ENCODE data around the gene ZNF12.
A peak's percentile ranks its signal among the peaks of the same experiment; 100 is the strongest.

ZNF12 gene

DNA sequence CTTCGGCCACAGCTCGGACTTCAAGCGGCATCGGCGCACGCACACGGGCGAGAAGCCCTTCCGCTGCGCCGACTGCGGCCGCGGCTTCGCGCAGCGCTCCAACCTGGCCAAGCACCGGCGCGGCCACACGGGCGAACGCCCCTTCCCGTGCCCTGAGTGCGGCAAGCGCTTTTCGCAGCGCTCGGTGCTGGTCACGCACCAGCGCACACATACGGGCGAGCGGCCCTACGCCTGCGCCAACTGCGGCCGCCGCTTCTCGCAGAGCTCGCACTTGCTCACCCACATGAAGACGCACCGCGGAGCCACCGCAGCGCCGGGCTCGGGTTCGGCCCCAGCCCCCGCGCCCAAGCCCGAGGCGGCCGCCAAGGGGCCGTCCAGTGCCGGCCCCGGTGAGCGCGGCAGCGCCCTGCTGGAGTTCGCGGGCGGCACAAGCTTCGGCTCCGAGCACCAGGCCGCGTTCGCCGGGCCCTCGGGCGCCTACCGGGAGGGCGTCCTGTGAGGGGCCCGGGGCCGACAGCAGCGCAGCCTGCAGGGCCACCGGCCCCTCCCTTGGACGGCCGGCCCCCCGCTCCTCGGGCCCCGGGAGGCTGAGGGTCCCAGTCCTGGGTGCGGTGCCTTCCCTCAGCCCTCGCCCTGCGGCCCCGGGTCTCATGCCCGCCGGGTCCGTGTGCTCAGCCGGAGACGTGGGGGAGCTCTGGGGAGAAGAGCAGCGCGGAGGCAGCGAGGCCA, 52.5 kb downstream of the ZNF12 start:
- peak; percentile 26 for ATAC-seq
- Mint-ChIP-seq H3K4me1 (peaks cover 16% of the 10 kb centered on the region), H3K9me3 (peaks cover 0 to 9% of the 10 kb centered on the region in 2 donors), H3K4me3 (no peak overlapping the region), H3K27ac (no peak overlapping the region), H3K27me3 (no peaks in the 10 kb centered on the region)
- DNase-seq, result no peak

- H3K27me3 Mint-ChIP-seq, result no peaks in the 10 kb centered on the region
- DNase-seq (no peak), ATAC-seq (peak; percentile 51)
- H3K9me3 Mint-ChIP-seq, result peaks cover 0 to 9% of the 10 kb centered on the region in 2 donors
- no peak overlapping the region for H3K4me3 Mint-ChIP-seq
- no peak overlapping the region for H3K27ac Mint-ChIP-seq
- H3K4me1 Mint-ChIP-seq, result peaks cover 6% of the 10 kb centered on the region
These were observed 53.4 kb downstream of the ZNF12 start for GRCh38 chr7:6653071-6654003.

DNA sequence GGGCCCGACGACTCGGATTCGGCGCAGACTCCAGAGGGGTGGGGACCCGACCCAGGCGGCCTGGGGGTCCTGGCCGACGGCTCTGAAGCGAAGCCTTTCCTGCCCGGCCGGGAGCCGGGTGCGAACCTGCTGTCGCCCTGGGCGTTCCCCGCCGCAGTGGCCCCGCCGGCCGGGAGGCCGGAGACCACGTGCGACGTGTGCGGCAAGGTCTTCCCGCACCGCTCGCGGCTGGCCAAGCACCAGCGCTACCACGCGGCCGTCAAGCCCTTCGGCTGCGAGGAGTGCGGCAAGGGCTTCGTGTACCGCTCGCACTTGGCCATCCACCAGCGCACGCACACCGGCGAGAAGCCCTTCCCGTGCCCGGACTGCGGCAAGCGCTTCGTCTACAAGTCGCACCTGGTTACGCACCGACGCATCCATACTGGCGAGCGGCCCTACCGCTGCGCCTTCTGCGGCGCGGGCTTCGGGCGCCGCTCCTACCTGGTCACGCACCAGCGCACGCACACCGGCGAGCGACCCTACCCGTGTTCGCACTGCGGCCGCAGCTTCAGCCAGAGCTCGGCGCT, 54.2 kb downstream of the ZNF12 start:
- Mint-ChIP-seq H3K27ac (no peak overlapping the region), H3K4me3 (no peak overlapping the region), H3K4me1 (no peaks in the 10 kb centered on the region), H3K9me3 (peaks cover 0 to 9% of the 10 kb centered on the region in 2 donors), H3K27me3 (no peaks in the 10 kb centered on the region)
- DNase-seq (no peak), ATAC-seq (no peak)

DNA sequence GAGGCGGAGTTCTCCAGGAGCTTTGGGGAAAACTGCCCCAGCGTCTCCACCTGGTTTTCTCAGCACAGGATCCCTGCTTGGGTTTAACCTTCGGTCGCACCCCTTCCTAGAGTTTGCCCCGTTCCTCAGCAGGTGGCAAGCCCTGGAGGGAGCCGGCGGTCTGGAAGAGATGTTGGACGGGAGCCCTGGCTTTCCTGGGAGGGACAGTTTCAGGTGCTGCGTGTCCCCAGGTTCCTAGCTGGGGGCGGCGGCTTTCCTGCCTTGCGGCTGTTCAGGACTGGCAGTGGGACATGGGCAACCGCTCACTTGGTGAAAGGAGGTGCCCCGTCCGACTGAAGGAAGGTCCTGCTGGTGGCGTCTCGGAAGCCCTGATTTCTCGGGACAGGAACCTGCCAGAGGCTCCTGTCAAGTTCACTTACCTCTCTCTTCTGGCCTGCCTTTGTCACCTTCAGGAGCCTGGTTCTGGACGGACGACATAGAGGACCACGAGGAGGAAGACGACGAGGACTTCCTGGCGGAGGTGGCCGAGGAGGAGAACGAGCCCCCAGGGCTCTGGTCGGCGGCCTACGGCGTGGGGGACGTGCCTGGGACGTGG, 54.8 kb downstream of the ZNF12 start:
- H3K27me3 Mint-ChIP-seq, result no peaks in the 10 kb centered on the region
- ATAC-seq (no peak), DNase-seq (no peak)
- H3K4me3 Mint-ChIP-seq, result no peak overlapping the region
- no peaks in the 10 kb centered on the region for H3K4me1 Mint-ChIP-seq
- no peak overlapping the region for H3K27ac Mint-ChIP-seq
- H3K9me3 Mint-ChIP-seq, result peaks cover 0 to 9% of the 10 kb centered on the region in 2 donors

DNA sequence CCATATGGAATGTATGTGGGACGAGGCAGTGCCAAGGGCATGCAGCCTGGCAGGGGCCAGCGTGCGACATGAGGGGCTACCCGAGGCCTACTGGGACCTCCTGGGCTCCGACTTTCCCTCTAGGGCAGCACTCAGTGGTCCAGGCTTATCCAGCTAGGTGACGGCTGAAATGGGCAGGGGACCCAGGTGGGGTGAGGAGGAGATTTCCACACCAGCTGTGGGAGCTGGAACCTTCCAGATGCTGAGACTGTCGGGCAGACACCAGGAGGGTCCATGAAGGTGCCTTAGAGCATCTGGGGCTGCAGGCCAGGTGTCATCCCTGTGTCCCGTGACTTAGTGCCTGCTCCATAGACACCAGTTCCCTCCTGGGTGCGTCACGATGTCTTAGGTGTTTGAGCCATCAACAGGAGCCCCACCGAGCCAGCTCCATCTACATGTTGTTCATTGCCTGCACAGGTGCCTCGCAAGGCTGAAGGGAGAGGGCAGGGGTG, 56.2 kb downstream of the ZNF12 start:
- DNase-seq (no peak), ATAC-seq (no peak)
- Mint-ChIP-seq H3K4me1 (no peaks in the 10 kb centered on the region), H3K9me3 (peaks cover 0 to 9% of the 10 kb centered on the region in 2 donors), H3K27ac (peak overlapping the region in 1 of 2 donors; percentile 74), H3K4me3 (no peak overlapping the region), H3K27me3 (no peaks in the 10 kb centered on the region)

DNA sequence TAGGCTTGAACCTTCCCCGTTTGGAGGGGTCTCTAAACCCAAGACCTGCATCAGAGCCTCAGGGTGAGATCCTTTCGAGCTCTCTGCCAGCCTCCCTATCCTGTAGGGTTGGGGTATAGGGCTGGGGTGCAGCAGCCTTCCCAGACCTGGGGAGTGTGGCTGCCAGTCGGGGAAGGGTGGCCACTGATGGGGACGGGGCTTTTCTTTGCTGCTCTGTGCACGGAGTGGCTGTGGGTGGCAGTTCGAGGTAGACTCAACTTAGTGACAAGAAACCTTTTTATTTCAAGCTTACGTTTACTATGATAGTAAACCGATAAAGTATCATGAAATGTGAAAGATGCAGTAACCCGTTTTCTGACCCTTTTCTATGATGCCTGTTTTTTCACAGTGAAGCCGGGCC, 56.7 kb downstream of the ZNF12 start:
- Mint-ChIP-seq H3K4me1 (no peaks in the 10 kb centered on the region), H3K27ac (no peak overlapping the region), H3K4me3 (no peak overlapping the region)

GRCh38 chr7:6649241-6649961, 57.3 kb downstream of the ZNF12 start:
- no peak overlapping the region for H3K4me3 Mint-ChIP-seq
- DNase-seq, result no peak
- no peaks in the 10 kb centered on the region for H3K4me1 Mint-ChIP-seq
- H3K27ac Mint-ChIP-seq, result no peak overlapping the region
- H3K27me3 Mint-ChIP-seq, result no peaks in the 10 kb centered on the region
- H3K9me3 Mint-ChIP-seq, result peaks cover 0 to 9% of the 10 kb centered on the region in 2 donors
- no peak for ATAC-seq

More for the DNA sequence above, 56.7 kb downstream of the ZNF12 start:
- H3K27me3 Mint-ChIP-seq, result no peaks in the 10 kb centered on the region
- DNase-seq, result no peak
- no peak for ATAC-seq
- H3K9me3 Mint-ChIP-seq, result peaks cover 0 to 9% of the 10 kb centered on the region in 2 donors

DNA sequence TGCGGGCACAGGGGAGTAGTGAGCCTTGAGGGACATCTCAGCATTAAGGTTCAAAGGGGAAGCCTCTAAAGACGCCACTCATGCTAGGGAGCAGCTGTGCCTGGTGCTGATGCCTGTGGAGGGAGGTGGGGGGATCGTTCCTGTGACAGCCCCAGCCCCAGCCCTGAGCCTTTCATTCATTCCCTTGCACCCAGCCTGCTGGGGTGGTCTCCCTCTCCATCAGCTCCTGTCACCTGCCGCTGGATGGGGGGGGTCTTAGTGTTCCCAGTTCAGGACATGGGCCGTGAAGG, 58.0 kb downstream of the ZNF12 start:
- H3K9me3 Mint-ChIP-seq, result peaks cover 0 to 9% of the 10 kb centered on the region in 2 donors
- no peak for ATAC-seq
- no peak overlapping the region for H3K27ac Mint-ChIP-seq
- DNase-seq, result no peak
- no peaks in the 10 kb centered on the region for H3K4me1 Mint-ChIP-seq
- H3K27me3 Mint-ChIP-seq, result no peaks in the 10 kb centered on the region
- H3K4me3 Mint-ChIP-seq, result no peak overlapping the region

DNA sequence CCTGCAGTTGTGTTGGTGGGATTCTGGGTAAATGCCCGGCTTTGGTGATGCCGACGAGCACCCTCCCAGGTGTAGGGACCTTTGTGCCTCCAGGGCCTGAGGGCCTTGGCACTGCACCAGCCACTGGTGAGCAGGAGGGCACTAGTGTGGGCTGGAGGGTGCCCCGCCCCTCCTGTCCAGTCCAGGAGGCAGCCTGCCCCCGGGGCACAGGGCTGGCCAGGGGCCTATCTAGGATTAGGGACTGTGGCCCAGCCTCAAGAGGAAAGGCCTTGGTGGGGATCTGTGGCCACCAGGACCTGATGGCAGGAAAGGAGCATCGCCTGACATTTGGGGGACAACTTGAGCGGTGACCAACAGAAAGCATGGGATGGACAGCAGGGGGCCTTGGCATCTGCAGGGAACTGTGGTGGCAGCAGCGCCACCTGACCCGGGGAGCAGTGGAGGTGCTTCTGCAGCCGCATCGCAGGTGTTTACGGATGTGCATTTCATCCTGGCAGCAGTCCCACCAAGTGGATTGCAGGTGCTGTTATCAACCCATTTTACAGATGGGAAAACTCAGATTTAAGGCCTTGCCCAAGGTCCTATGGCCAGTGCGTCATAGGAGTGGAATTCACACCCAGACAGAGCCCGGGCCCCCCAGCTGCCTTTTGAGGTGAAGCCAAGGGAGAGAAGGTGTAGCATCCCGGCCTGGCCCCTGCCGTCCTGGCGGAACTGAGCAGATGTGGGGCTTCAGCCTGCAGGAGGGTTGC, 58.5 kb downstream of the ZNF12 start:
- no peak for DNase-seq
- ATAC-seq, result no peak

DNA sequence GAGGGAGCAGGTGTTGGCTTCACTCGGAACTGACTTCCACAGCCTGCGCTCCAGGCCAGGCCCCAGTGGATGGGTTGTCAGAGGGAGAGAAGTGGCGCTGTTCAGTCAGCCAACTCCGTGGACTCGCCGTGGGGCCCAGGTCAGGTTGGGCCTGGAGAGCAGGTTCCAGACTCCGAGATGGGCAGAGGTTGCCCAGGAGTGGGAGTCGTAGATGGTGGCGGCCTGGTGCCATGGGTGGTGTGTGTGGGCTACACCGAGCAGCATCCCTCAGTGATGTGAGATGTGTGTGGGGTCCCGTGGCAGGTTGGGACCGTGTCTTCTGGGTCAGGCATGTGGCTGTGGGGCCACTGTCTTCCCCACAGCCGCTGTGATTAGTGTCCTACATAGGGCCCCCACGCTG, 59.2 kb downstream of the ZNF12 start:
- H3K27me3 Mint-ChIP-seq, result no peaks in the 10 kb centered on the region
- no peak for DNase-seq
- H3K27ac Mint-ChIP-seq, result no peak overlapping the region
- no peaks in the 10 kb centered on the region for H3K4me1 Mint-ChIP-seq
- no peak overlapping the region for H3K4me3 Mint-ChIP-seq
- peaks cover 0 to 9% of the 10 kb centered on the region in 2 donors for H3K9me3 Mint-ChIP-seq
- no peak for ATAC-seq

More for the DNA sequence above, 58.5 kb downstream of the ZNF12 start:
- Mint-ChIP-seq H3K9me3 (peaks cover 0 to 9% of the 10 kb centered on the region in 2 donors), H3K27me3 (no peaks in the 10 kb centered on the region), H3K4me1 (no peaks in the 10 kb centered on the region), H3K27ac (peak overlapping the region in 1 of 2 donors; percentile 5), H3K4me3 (no peak overlapping the region)

DNA sequence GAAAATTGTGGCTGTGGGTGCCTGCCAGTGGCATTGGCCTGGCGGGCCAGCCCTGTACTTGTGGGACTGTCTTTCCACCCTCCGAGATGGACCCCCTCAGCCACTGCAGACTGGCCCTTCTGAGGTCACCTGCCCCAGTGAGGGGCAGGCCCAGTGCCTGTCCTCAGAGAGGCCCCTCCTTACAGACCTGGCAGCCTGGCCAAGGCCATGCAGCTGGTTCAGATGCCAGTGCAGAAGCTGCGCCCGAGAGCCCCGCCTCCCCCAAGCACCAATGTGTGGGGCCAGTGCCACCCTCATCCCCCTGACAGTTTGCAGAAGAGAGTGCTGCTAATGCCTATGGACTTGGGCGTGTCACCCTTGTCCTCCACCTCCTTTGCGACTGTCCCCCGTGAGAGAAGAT, 59.7 kb downstream of the ZNF12 start:
- ATAC-seq (peak; percentile 8), DNase-seq (no peak)
- H3K4me3 Mint-ChIP-seq, result no peak overlapping the region
- peaks cover 4% of the 10 kb centered on the region for H3K4me1 Mint-ChIP-seq
- H3K9me3 Mint-ChIP-seq, result peaks cover 0 to 9% of the 10 kb centered on the region in 2 donors
- no peaks in the 10 kb centered on the region for H3K27me3 Mint-ChIP-seq
- H3K27ac Mint-ChIP-seq, result peak overlapping the region in 1 of 2 donors; percentile 27

GRCh38 chr7:6646465-6646864, 60.3 kb downstream of the ZNF12 start:
- Mint-ChIP-seq H3K9me3 (peaks cover 0 to 9% of the 10 kb centered on the region in 2 donors), H3K27me3 (no peaks in the 10 kb centered on the region), H3K27ac (peak overlapping the region in 1 of 2 donors; percentile 91), H3K4me1 (peaks cover 9% of the 10 kb centered on the region), H3K4me3 (no peak overlapping the region)
- DNase-seq (no peak), ATAC-seq (no peak)

GRCh38 chr7:6644728-6645127, 62.0 kb downstream of the ZNF12 start:
- DNase-seq, result no peak

DNA sequence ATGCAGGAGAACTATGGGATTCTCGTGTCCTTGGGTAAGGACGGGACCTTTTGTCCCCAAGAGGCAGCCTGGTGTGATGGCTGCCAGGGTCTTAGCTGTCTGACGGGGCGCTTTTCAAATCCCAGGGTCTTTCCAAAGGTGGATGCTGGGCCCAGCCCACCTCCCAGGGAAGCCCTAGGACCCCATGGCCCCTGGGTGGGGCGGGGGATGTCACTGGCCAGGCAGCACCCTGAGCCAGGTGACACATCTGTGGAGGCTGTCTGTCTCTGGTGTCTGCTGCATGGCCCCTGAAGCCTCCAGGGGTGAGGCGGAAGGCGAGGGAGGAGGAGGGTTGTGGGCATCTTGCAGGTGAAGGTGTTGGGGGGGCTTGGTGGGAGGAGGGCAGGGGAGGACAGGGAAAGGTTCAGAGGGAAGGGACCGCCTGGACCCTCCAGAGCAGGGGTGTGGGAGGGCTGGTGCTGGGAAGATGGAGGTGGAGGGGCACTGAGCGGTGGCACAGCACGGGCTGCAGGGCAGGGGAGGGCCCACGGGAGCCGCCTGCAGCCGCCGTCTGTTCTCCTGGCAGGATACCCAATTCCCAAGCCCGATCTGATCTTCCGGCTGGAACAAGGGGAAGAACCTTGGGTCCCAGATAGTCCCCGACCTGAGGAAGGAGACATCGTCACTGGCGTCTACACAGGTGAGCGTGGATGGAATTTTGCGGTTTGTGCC, 62.7 kb downstream of the ZNF12 start:
- DNase-seq (no peak), ATAC-seq (peak; percentile 16)
- Mint-ChIP-seq H3K4me1 (peaks cover 26% of the 10 kb centered on the region), H3K4me3 (no peak overlapping the region), H3K27ac (peak overlapping the region in 1 of 2 donors; percentile 37), H3K9me3 (peaks cover 0 to 9% of the 10 kb centered on the region in 2 donors), H3K27me3 (no peaks in the 10 kb centered on the region)

More at GRCh38 chr7:6644728-6645127, 62.0 kb downstream of the ZNF12 start:
- Mint-ChIP-seq H3K27ac (no peak overlapping the region), H3K27me3 (no peaks in the 10 kb centered on the region), H3K4me1 (peaks cover 20% of the 10 kb centered on the region), H3K4me3 (no peak overlapping the region), H3K9me3 (peaks cover 0 to 8% of the 10 kb centered on the region in 2 donors)
- ATAC-seq, result no peak
